ENCODE data around the gene CCDC73. TPM values are rescaled to one million over a fixed set of nuclear protein-coding genes. Genes with fewer than 3 reads are reported as not detected.

Gene CCDC73
- total and polyA plus RNA-seq, 2 of the 4 experiments (the other 2 are of a cell fraction): not detected

DNA sequence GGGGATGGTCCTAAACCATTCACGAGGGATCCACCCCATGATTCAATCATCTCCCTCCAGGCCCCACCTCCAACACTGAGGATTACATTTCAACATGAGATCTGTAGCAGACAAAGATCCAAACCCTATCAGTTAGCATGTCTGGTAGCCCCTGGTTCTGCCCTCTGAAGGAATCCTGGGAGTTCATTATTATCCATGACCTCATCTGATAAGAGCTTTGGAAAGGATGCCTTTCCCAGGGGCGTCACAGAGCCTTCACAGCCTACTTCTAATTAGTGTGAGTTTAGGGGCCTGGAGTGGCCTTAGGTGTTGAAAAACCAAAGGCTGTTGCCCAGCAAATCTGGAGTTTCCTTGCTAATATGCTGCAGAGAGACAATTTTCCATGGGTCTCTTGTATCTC, 219.4 kb downstream of the CCDC73 start:
- no peak overlapping the region for H3K14ac ChIP-seq (replicated peaks; ENCODE audit: low read depth, low read length)
- H2BK15ac ChIP-seq (ENCODE audit: low read depth, low read length): no peak overlapping the region
- POLR2A ChIA-PET (ENCODE audit: unreplicated experiment): no interaction called here
- no peak overlapping the region for H2AK9ac ChIP-seq (replicated peaks; ENCODE audit: low read depth, low read length, poor library complexity)
- no peaks in the 10 kb centered on the region for H3K79me1 ChIP-seq (ENCODE audit: low read depth in 1 of 2, low read length in 2 of 2)
- no CpG with 5 or more reads among the region's 2 CpGs for WGBS, 2 experiments (ENCODE audit: extremely low coverage in 2 of 2, insufficient read length in 1 of 2)
- H4K91ac ChIP-seq (ENCODE audit: insufficient read depth, low read depth, low read length): no peak overlapping the region
- no peak overlapping the region for H3K4me3 ChIP-seq (ENCODE audit: insufficient read depth, low read depth, low read length)
- intact Hi-C loops (cut with micrococcal nuclease) (no loop called here), dilution Hi-C loops (cut with HindIII; ENCODE audit: low sequenced_read_pairs, unreplicated experiment) (no loop called here), in situ Hi-C loops (cut with MboI; ENCODE audit: low sequenced_read_pairs) (loop anchor here (25.0 kb wide), 2 partner anchors 487 to 488 kb away; partner anchors contain the start of gene RCN1)
- H2BK20ac ChIP-seq (ENCODE audit: low read depth, low read length): no peak overlapping the region
- no TSS peak for BruUV-seq (replicated peaks)
- no peaks in the 10 kb centered on the region; the same call in 1 of the 2 replicates for H3K9me3 ChIP-seq (ENCODE audit: control insufficient read depth, insufficient read depth, low read length)
- no peak for ATAC-seq (ENCODE audit: low read depth)
- TF ChIP-seq NFE2L2 (IDR thresholded peaks at IDR 0.05; ENCODE audit: low read depth, low read length): no peak
- no peak for TF ChIP-seq FOS (IDR thresholded peaks at IDR 0.05; ENCODE audit: low read depth, low read length)
- TF ChIP-seq USF2 (IDR thresholded peaks at IDR 0.05; ENCODE audit: low read depth, low read length): no peak
- no peak for TF ChIP-seq CEBPB (IDR thresholded peaks at IDR 0.05; ENCODE audit: low read depth, low read length)
- no peak for TF ChIP-seq BHLHE40 (IDR thresholded peaks at IDR 0.05; ENCODE audit: low read depth, low read length)
- TF ChIP-seq CTCF (conservative IDR thresholded peaks at IDR 0.05; ENCODE audit: low read depth, low read length): no peak
- TF ChIP-seq ELK1 (IDR thresholded peaks at IDR 0.05; ENCODE audit: borderline replicate concordance, low read depth, low read length): no peak
- no peak for TF ChIP-seq RFX5 (IDR thresholded peaks at IDR 0.05; ENCODE audit: low read depth, low read length)
- no peak for TF ChIP-seq MAFK (IDR thresholded peaks at IDR 0.05; ENCODE audit: low read depth, low read length)
- TF ChIP-seq MAZ (IDR thresholded peaks at IDR 0.05; ENCODE audit: borderline replicate concordance, low read depth, low read length): no peak
- H2AK5ac ChIP-seq (ENCODE audit: low read depth, low read length): no peak overlapping the region
- peaks cover 8% of the 10 kb centered on the region for H3K27me3 ChIP-seq (ENCODE audit: control insufficient read depth, insufficient read depth, low read length)
- no peak overlapping the region for H2BK120ac ChIP-seq (ENCODE audit: low read depth, low read length)
- no peak overlapping the region for H3K4me2 ChIP-seq (ENCODE audit: low read depth, low read length)
- CTCF ChIA-PET: no interaction called here
- H4K20me1 ChIP-seq (ENCODE audit: insufficient read depth, low read length): no peaks in the 10 kb centered on the region
- H4K8ac ChIP-seq (ENCODE audit: low read depth in 2 of 2, low read length in 2 of 2): no peak overlapping the region
- no peak overlapping the region for H2AFZ ChIP-seq (replicated peaks; ENCODE audit: low read length, poor library complexity)
- H3K36me3 ChIP-seq (ENCODE audit: control insufficient read depth, insufficient read depth, low read length): no peaks in the 10 kb centered on the region
- no peaks in the 10 kb centered on the region for H3K9me1 ChIP-seq (ENCODE audit: insufficient read depth, low read length)
- no peak for DNase-seq
- H4K5ac ChIP-seq (ENCODE audit: low read depth, low read length): no peak overlapping the region
- no peak overlapping the region for H3K23ac ChIP-seq (ENCODE audit: low read depth, low read length)
- no peak overlapping the region for H3K56ac ChIP-seq (ENCODE audit: extremely low read depth, insufficient read depth, low read length)
- no peak overlapping the region for H3K4ac ChIP-seq (ENCODE audit: low read depth, low read length)
- H3K27ac ChIP-seq (ENCODE audit: insufficient read depth, low read length): no peak overlapping the region
- H3K9ac ChIP-seq (ENCODE audit: low read depth, low read length): no peak overlapping the region
- H3K18ac ChIP-seq (ENCODE audit: low read depth, low read length): no peak overlapping the region
- H3K4me1 ChIP-seq (ENCODE audit: control insufficient read depth, insufficient read depth, low read length): no peaks in the 10 kb centered on the region
- no peak overlapping the region for H2BK5ac ChIP-seq (ENCODE audit: low read depth, low read length, poor library complexity, severe bottlenecking)
